Ureter (tissue), 1 donor: ENCODE measurements around the gene FAM81B. TPM values are rescaled to one million over a fixed set of nuclear protein-coding genes. Genes with fewer than 3 reads are reported as not detected.

Experiments
- DNase-seq: peaks from one replicate; pipeline ENCODE4 v3.0.0-alpha.2; 2020; ENCODE audit warnings: low spot score
- total RNA-seq: library from RNA; stranded (reverse); gene quantifications from one replicate; pipeline ENCODE4 v1.2.4, GENCODE V29; 2023
- donor health status: DM: yes; HTN: yes; CAD: no.

The FAM81B gene
- total RNA-seq, 1 donor from 2014 or later, result 0.57 TPM

GRCh38 chr5:95471487-95471886 is 80.3 kb downstream of the FAM81B start:
- no peak for DNase-seq

GRCh38 chr5:95471942-95472341 is 80.8 kb downstream of the FAM81B start:
- no peak for DNase-seq

- DNase-seq, result no peak
These were observed 93.3 kb downstream of the FAM81B start for GRCh38 chr5:95484421-95484820.

GRCh38 chr5:95486191-95486590 is 95.0 kb downstream of the FAM81B start:
- DNase-seq, result no peak

- DNase-seq, result no peak
These were observed 96.7 kb downstream of the FAM81B start for GRCh38 chr5:95487880-95488279.

Other genes starting within 250 kb of the FAM81B start
- gene MCTP1, start 106.3 kb upstream of the FAM81B start, total RNA-seq, result 35.8 TPM
- gene SKIC3, start 163.6 kb downstream of the FAM81B start, total RNA-seq, result 83.6 TPM
- gene ARSK, start 163.7 kb downstream of the FAM81B start, total RNA-seq, result 5.2 TPM
- 0.18 TPM for gene GPR150, start 228.7 kb downstream of the FAM81B start, total RNA-seq